Esophagus muscularis mucosa (tissue), 4 donors: ENCODE measurements around the gene NRG2.

Experiments used
- CTCF ChIP-seq, 3 experiments: fragments of 200-600 bp in 2 of 3; fragments of 450-650 bp in 1 of 3; sonication (generic) in 2 of 3; IDR thresholded peaks; one replicate each; pipeline ENCODE4 v1.5.1; 2017 to 2019; ENCODE audit warnings: antibody characterized with exemption in 3 of 3, mild to moderate bottlenecking in 2 of 3, moderate library complexity in 1 of 3
- EP300 ChIP-seq: sonication (generic); formaldehyde crosslinking; IDR thresholded peaks from one replicate; pipeline ENCODE4 v1.6.1; 2017; ENCODE audit warnings: antibody characterized with exemption
- POLR2A ChIP-seq: fragments of 450-650 bp; IDR thresholded peaks from one replicate; pipeline ENCODE4 v1.6.1; 2017; ENCODE audit warnings: antibody characterized with exemption, moderate library complexity, mild to moderate bottlenecking, low read depth
- POLR2AphosphoS5 ChIP-seq, 2 donors: sonication (generic); formaldehyde crosslinking; IDR thresholded peaks; one replicate each; pipeline ENCODE4 v1.6.1; 2017; ENCODE audit warnings: antibody characterized with exemption in 2 of 2

DNA sequence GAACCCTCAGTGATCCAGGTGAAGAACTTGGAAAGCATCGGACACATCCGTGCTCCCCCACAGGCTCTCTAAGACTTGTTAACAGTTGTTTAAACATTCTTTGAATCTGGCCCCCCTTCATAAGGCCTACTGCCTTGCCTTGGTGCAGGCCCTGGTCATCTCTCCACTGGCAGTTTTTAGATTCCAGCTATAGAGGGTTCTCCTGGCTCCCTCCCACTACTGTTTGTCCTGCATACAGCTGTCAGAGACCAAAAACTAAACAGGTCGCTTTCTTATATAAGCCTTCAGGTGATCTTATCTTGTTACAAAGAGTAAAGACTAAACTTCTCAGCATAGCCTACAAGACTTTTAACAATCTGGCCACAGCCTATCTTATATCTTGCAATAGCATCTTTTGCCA is 32.3 kb downstream of the NRG2 start:
- TF ChIP-seq EP300 (no peak), POLR2A (no peak), POLR2AphosphoS5 (IDR thresholded peaks at IDR 0.05) (no peak), CTCF (IDR thresholded peaks at IDR 0.05) (no peak)
